ENCODE measurements around the gene FSTL5.
"Not testable (repeated sequence)": the region's sequence is repeated elsewhere in the genome, so short reads cannot be mapped to it uniquely, and the experiment has no call there.

FSTL5 gene

DNA sequence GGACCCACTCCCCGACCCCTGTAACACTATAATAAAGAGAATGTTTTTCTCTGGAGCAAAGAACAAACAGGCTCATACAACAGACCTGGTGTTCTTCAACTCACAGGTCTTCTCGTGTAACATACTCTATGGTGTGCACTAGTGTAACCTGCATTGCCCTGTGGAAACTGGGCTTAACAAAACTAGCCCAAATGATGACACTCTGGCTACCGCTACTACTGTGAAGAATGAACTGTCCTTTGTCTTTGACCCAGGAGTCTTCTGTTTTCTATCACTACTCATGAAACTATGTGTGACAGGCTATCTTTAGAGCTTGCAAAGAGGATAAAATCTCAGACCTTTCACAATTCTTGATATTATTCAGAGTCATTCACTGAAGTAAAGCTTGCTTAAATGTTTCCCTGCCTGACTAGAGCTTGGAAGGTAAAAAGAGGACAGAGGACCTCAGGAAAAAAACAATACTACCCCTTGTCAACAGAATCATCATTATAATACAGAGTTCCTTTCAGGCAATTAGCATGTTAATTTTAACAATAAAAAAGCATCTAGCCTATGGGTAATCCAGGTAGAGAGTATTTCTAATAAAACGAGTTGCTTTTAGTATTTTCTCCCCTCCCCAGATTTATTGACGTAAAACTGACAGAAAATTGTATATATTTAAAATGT, 59.2 kb downstream of the FSTL5 start:
- Histone ChIP-seq H3K4me3 (ENCODE audit: low read length) (no peak overlapping the region), H3K4me1 (ENCODE audit: control insufficient read depth, insufficient read depth, low read length) (peaks cover 4% of the 10 kb centered on the region; the same call in 1 of the 2 replicates), H3K36me3 (ENCODE audit: control insufficient read depth, insufficient read depth, low read length) (no peaks in the 10 kb centered on the region), H3K27ac (ENCODE audit: low read length) (no peak overlapping the region), H3K27me3 (ENCODE audit: control insufficient read depth, insufficient read depth, low read length) (no peaks in the 10 kb centered on the region), H3K9me3 (ENCODE audit: control insufficient read depth, insufficient read depth, low read length) (no peaks in the 10 kb centered on the region)
- no peak for DNase-seq (ENCODE audit: low read depth, low spot score)
- no CpG with 5 or more reads among the region's 5 CpGs for WGBS (ENCODE audit: insufficient coverage, insufficient read length)

DNA sequence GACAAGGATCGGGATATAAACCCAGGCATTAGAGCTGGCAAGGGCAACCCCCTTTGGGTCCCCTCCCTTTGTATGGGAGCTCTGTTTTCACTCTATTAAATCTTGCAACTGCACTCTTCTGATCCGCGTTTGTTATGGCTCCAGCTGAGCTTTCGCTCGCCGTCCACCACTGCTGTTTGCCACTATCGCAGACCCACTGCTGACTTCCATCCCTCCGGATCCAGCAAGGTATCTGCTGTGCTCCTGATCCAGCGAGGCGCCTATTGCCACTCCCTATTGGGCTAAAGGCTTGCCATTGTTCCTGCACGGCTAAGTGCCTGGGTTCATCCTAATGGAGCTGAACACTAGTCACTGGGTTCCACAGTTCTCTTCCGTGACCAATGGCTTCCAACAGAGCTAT, 59.9 kb downstream of the FSTL5 start:
- H3K27ac ChIP-seq (ENCODE audit: low read length): not testable (repeated sequence)
- WGBS (ENCODE audit: insufficient coverage, insufficient read length): no CpG with 5 or more reads among the region's 12 CpGs

DNA sequence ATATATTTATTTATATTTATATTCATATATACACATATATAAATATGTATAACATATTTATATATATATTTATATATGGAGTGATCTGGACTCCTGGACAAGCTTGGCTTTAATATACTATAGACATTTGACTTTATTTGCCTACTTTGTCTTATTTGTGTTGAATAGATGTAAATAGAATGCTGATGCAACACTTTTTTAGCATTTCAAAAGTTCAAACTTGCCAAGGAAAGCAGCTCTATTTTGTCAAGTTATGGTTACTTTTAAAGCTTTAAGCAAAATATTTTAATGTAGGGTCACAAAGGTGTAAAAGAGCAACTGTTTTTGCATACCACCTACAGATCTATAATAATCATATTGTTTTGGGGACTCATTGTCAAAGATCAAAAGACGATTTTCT, 61.1 kb downstream of the FSTL5 start:
- H3K36me3 ChIP-seq (ENCODE audit: control insufficient read depth, insufficient read depth, low read length): no peaks in the 10 kb centered on the region
- no peak overlapping the region for H3K4me3 ChIP-seq (ENCODE audit: low read length)
- WGBS (ENCODE audit: insufficient coverage, insufficient read length): no CpG with 5 or more reads among the region's 1 CpG
- H3K9me3 ChIP-seq (ENCODE audit: control insufficient read depth, insufficient read depth, low read length): no peaks in the 10 kb centered on the region
- H3K27me3 ChIP-seq (ENCODE audit: control insufficient read depth, insufficient read depth, low read length): no peaks in the 10 kb centered on the region
- H3K27ac ChIP-seq (ENCODE audit: low read length): no peak overlapping the region
- peaks cover 4% of the 10 kb centered on the region; the same call in 1 of the 2 replicates for H3K4me1 ChIP-seq (ENCODE audit: control insufficient read depth, insufficient read depth, low read length)
- no peak for DNase-seq (ENCODE audit: low read depth, low spot score)

More for the DNA sequence above, 59.9 kb downstream of the FSTL5 start:
- H3K4me3 ChIP-seq (ENCODE audit: low read length); H3K27me3 ChIP-seq (ENCODE audit: control insufficient read depth, insufficient read depth, low read length); DNase-seq (ENCODE audit: low read depth, low spot score); H3K9me3 ChIP-seq (ENCODE audit: control insufficient read depth, insufficient read depth, low read length); H3K36me3 ChIP-seq (ENCODE audit: control insufficient read depth, insufficient read depth, low read length); H3K4me1 ChIP-seq (ENCODE audit: control insufficient read depth, insufficient read depth, low read length): not testable (repeated sequence)

DNA sequence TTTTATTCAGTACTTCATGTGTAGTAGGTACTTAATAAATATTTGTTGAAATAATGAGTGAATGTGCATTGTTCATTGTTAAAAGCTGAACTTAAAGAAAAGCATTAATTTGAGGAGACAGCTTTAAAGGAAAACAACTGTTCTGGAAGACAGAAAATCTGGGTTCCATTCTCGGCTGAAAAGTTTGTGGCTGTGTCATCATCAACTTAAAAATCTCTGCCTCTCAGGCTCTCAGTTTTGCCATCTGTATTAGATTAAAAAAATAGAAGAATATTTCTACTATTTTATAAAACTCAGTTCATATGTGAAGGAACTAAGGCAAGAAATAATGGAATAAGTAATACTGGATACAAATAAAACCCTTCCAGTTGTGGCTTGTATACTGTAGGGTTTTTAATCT, 62.5 kb downstream of the FSTL5 start:
- Histone ChIP-seq H3K36me3 (ENCODE audit: control insufficient read depth, insufficient read depth, low read length) (no peaks in the 10 kb centered on the region), H3K27me3 (ENCODE audit: control insufficient read depth, insufficient read depth, low read length) (no peaks in the 10 kb centered on the region), H3K27ac (ENCODE audit: low read length) (no peak overlapping the region), H3K4me1 (ENCODE audit: control insufficient read depth, insufficient read depth, low read length) (peaks cover 4% of the 10 kb centered on the region; the same call in 1 of the 2 replicates), H3K9me3 (ENCODE audit: control insufficient read depth, insufficient read depth, low read length) (no peaks in the 10 kb centered on the region), H3K4me3 (ENCODE audit: low read length) (no peak overlapping the region)
- DNase-seq (ENCODE audit: low read depth, low spot score): no peak
- WGBS (ENCODE audit: insufficient coverage, insufficient read length): no CpG with 5 or more reads among the region's 1 CpG

DNA sequence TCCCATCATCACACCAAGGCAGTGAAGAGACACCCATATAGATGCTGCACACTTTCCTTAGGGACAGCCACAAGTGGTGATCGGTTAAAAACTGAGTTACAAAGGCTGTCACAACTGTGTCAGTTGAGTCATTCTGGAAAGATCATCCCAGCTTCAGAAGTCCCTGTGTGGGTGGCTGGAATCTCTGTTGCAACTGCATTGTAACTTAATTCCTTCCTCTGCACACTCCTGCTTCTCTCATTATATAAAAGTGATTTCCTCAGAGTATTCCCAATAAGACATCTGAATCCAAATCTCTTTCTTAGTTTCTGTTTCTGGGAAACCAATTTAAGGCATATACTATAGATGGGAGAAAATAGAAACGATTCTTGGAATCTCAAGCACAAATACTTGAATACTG, 88.1 kb downstream of the FSTL5 start:
- H3K27me3 ChIP-seq (ENCODE audit: control insufficient read depth, insufficient read depth, low read length): no peaks in the 10 kb centered on the region
- H3K4me3 ChIP-seq (ENCODE audit: low read length): no peak overlapping the region
- no CpG with 5 or more reads among the region's 2 CpGs for WGBS (ENCODE audit: insufficient coverage, insufficient read length)
- no peak for DNase-seq (ENCODE audit: low read depth, low spot score)
- H3K36me3 ChIP-seq (ENCODE audit: control insufficient read depth, insufficient read depth, low read length): no peaks in the 10 kb centered on the region
- H3K9me3 ChIP-seq (ENCODE audit: control insufficient read depth, insufficient read depth, low read length): no peaks in the 10 kb centered on the region
- no peaks in the 10 kb centered on the region for H3K4me1 ChIP-seq (ENCODE audit: control insufficient read depth, insufficient read depth, low read length)
- H3K27ac ChIP-seq (ENCODE audit: low read length): no peak overlapping the region

DNA sequence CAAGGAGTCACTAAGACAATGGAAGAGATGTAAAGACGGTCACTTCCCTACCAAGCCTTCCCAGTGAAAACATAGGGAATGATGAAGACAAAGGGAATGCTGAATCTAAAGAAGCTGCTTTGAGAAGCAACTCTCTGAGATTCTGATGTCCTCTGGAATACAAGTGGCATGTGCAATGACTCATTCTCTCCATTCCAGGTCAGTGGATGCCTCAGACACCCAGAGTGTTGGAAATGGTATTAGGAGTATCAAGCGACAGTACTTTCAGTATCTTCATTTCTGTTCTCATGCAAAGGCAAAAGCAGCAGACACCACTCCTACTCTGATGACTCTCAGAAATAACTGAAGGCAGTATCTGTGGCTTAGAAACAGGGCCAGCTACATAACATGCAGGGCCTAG, 102.6 kb downstream of the FSTL5 start:
- WGBS (ENCODE audit: insufficient coverage, insufficient read length): no CpG with 5 or more reads among the region's 2 CpGs
- Histone ChIP-seq H3K9me3 (ENCODE audit: control insufficient read depth, insufficient read depth, low read length) (no peaks in the 10 kb centered on the region), H3K27ac (ENCODE audit: low read length) (no peak overlapping the region), H3K27me3 (ENCODE audit: control insufficient read depth, insufficient read depth, low read length) (no peaks in the 10 kb centered on the region), H3K4me3 (ENCODE audit: low read length) (no peak overlapping the region), H3K36me3 (ENCODE audit: control insufficient read depth, insufficient read depth, low read length) (no peaks in the 10 kb centered on the region), H3K4me1 (ENCODE audit: control insufficient read depth, insufficient read depth, low read length) (no peaks in the 10 kb centered on the region; the same call in 1 of the 2 replicates)
- DNase-seq (ENCODE audit: low read depth, low spot score): peak; percentile 20

DNA sequence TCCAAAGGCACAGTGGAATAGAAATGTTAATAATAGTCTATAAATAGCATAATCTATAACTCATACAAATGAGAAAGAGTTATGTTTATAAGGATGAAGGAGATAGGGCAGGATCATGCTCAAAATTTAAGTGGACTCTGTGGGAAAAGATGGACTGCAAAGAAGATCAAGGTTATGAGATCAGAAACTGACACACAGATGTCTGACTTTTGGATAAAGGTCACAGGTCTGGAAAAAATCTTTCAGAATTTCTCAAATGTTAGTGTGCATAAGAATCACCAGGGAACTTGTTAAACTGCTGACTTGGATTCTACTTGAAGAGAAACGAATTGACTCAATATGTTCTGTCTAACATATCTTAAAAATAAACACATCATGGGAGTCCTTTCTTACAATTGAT, 104.1 kb downstream of the FSTL5 start:
- DNase-seq (ENCODE audit: low read depth, low spot score): no peak
- H3K36me3 ChIP-seq (ENCODE audit: control insufficient read depth, insufficient read depth, low read length): no peaks in the 10 kb centered on the region
- H3K27me3 ChIP-seq (ENCODE audit: control insufficient read depth, insufficient read depth, low read length): no peaks in the 10 kb centered on the region
- H3K4me1 ChIP-seq (ENCODE audit: control insufficient read depth, insufficient read depth, low read length): no peaks in the 10 kb centered on the region; the same call in 1 of the 2 replicates
- no peak overlapping the region for H3K4me3 ChIP-seq (ENCODE audit: low read length)
- no peak overlapping the region for H3K27ac ChIP-seq (ENCODE audit: low read length)
- H3K9me3 ChIP-seq (ENCODE audit: control insufficient read depth, insufficient read depth, low read length): no peaks in the 10 kb centered on the region
- WGBS (ENCODE audit: insufficient coverage, insufficient read length): no CpG with 5 or more reads among the region's 1 CpG

DNA sequence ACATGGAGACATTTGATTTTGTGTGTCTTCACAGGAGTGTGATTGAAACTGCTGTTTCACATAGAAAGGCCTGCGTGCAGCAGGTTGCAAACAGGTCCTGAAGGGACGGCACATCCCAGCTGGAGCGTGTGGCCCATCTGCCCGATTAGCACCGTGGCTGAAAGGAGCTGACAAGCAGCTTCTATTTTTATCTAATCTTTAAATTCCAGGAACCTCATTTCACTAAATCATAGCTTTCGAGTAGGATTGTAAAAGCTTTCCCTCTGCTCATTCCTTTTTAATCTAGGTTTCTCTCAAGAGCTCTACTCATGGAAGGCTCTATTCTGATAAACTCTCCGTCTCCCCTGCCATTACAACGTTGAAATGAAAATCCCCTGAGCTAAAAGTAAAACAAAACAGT, 106.8 kb downstream of the FSTL5 start:
- no peaks in the 10 kb centered on the region for H3K9me3 ChIP-seq (ENCODE audit: control insufficient read depth, insufficient read depth, low read length)
- DNase-seq (ENCODE audit: low read depth, low spot score): no peak

DNA sequence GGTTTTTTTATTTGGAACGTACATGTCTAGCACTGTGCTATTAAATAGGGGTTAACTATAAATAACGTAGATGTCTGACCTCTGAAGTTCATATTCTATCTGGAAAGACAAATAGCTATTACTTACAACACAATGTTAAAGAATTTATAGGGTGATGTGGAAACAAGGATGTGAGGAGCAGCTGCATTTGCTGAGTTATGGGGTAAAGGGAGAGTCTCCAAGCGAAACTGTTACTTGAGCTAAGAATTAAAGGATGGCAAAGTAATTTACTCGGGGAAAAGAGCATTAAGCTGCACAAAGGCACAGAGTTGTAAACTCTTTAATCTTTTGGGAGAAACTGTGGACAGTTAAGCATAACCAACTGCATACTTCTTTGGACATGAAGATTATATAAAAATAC, 117.7 kb downstream of the FSTL5 start:
- WGBS (ENCODE audit: insufficient coverage, insufficient read length): no CpG with 5 or more reads among the region's 4 CpGs
- Histone ChIP-seq H3K36me3 (ENCODE audit: control insufficient read depth, insufficient read depth, low read length) (no peaks in the 10 kb centered on the region), H3K27me3 (ENCODE audit: control insufficient read depth, insufficient read depth, low read length) (no peaks in the 10 kb centered on the region), H3K4me1 (ENCODE audit: control insufficient read depth, insufficient read depth, low read length) (no peaks in the 10 kb centered on the region), H3K4me3 (ENCODE audit: low read length) (no peak overlapping the region), H3K27ac (ENCODE audit: low read length) (no peak overlapping the region), H3K9me3 (ENCODE audit: control insufficient read depth, insufficient read depth, low read length) (no peaks in the 10 kb centered on the region)
- no peak for DNase-seq (ENCODE audit: low read depth, low spot score)

More for the DNA sequence above, 106.8 kb downstream of the FSTL5 start:
- no peak overlapping the region for H3K27ac ChIP-seq (ENCODE audit: low read length)
- no peaks in the 10 kb centered on the region; the same call in 1 of the 2 replicates for H3K4me1 ChIP-seq (ENCODE audit: control insufficient read depth, insufficient read depth, low read length)
- no peaks in the 10 kb centered on the region for H3K27me3 ChIP-seq (ENCODE audit: control insufficient read depth, insufficient read depth, low read length)
- WGBS (ENCODE audit: insufficient coverage, insufficient read length): no CpG with 5 or more reads among the region's 8 CpGs
- H3K4me3 ChIP-seq (ENCODE audit: low read length): no peak overlapping the region
- no peaks in the 10 kb centered on the region for H3K36me3 ChIP-seq (ENCODE audit: control insufficient read depth, insufficient read depth, low read length)

DNA sequence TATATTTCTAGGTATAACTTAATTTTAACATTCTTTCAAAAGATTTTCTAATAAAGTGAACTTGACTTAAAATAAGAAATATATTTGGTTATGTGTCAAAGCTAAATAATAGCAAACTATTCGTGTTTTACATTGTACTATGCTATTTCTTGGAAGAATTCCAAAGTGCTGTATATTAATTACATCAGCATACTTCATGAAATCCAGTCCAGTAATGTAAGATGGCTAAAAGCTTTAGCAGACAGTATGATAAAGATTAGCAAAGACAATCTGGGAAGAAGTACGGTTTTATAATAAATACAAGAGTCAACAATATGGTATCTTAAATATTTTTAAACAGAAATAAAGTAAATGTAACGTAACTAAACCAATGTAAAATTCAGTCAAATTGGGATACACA, 125.7 kb downstream of the FSTL5 start:
- no peak overlapping the region for H3K27ac ChIP-seq (ENCODE audit: low read length)
- H3K36me3 ChIP-seq (ENCODE audit: control insufficient read depth, insufficient read depth, low read length): no peaks in the 10 kb centered on the region
- no CpG with 5 or more reads among the region's 3 CpGs for WGBS (ENCODE audit: insufficient coverage, insufficient read length)
- H3K4me1 ChIP-seq (ENCODE audit: control insufficient read depth, insufficient read depth, low read length): no peaks in the 10 kb centered on the region
- H3K27me3 ChIP-seq (ENCODE audit: control insufficient read depth, insufficient read depth, low read length): no peaks in the 10 kb centered on the region
- no peak overlapping the region for H3K4me3 ChIP-seq (ENCODE audit: low read length)
- DNase-seq (ENCODE audit: low read depth, low spot score): no peak
- no peaks in the 10 kb centered on the region for H3K9me3 ChIP-seq (ENCODE audit: control insufficient read depth, insufficient read depth, low read length)

DNA sequence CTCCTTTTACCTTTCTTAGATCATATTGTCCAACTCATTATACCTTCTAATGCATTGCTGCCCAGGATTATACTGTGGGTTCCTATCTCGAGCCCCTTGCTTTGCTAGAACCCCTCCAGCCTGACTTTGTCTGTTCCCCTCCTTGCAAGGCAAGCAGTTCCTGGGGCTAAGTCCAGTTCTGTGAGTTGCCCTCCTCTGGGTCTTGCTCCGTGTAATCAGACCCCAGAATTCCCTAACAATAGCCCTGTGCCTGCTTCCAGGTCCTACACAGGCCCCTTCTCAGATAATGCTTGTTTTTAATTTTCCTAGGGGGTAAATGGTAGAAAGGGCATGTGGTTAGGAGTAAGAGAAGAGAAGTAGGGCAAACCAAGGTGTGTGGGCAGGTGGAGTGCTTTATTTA, 145.9 kb downstream of the FSTL5 start:
- WGBS (ENCODE audit: insufficient coverage, insufficient read length): no CpG with 5 or more reads among the region's 2 CpGs
- Histone ChIP-seq H3K27me3 (ENCODE audit: control insufficient read depth, insufficient read depth, low read length) (no peaks in the 10 kb centered on the region; the same call in 1 of the 2 replicates), H3K4me1 (ENCODE audit: control insufficient read depth, insufficient read depth, low read length) (no peaks in the 10 kb centered on the region), H3K27ac (ENCODE audit: low read length) (no peak overlapping the region), H3K36me3 (ENCODE audit: control insufficient read depth, insufficient read depth, low read length) (no peaks in the 10 kb centered on the region), H3K9me3 (ENCODE audit: control insufficient read depth, insufficient read depth, low read length) (no peaks in the 10 kb centered on the region), H3K4me3 (ENCODE audit: low read length) (no peak overlapping the region)
- no peak for DNase-seq (ENCODE audit: low read depth, low spot score)
